Calu3 (cell line): ENCODE measurements around the gene PPP2R3A. TPM values are rescaled to one million over a fixed set of nuclear protein-coding genes. Genes with fewer than 3 reads are reported as not detected.
A peak's percentile ranks its signal among the peaks of the same experiment; 100 is the strongest.
"Not testable (repeated sequence)": the region's sequence is repeated elsewhere in the genome, so short reads cannot be mapped to it uniquely, and the experiment has no call there.

ENCODE experiments used
- BruUV-seq: library from RNA; stranded (reverse); fragments of 400-500 nt; replicated peaks from 2 replicates; lab custom pipeline; 2021; lab: Mats Ljungman, UMichigan
- CTCF ChIA-PET: fragments of 300-600 bp; sonication (Branson Sonifier 250); formaldehyde crosslinking; loops from one replicate; lab custom pipeline; 2022; ENCODE audit warnings: antibody characterized with exemption; lab: Charles Lee
- DNase-seq: peaks from one replicate; pipeline ENCODE4 v3.0.0; 2022
- H3K27ac Mint-ChIP-seq: one replicate; pipeline ENCODE4 v1.8.0; 2022; ENCODE audit warnings: mixed read lengths; ENCODE audit not compliant: unreplicated experiment
- H3K27me3 Mint-ChIP-seq: one replicate; pipeline ENCODE4 v1.8.0; 2022; ENCODE audit warnings: mixed read lengths; ENCODE audit not compliant: unreplicated experiment
- H3K36me3 Mint-ChIP-seq: one replicate; pipeline ENCODE4 v1.8.0; 2022; ENCODE audit warnings: mild to moderate bottlenecking, moderate library complexity, mixed read lengths; ENCODE audit not compliant: insufficient read depth, unreplicated experiment
- H3K4me1 Mint-ChIP-seq: one replicate; pipeline ENCODE4 v1.8.0; 2022; ENCODE audit warnings: mild to moderate bottlenecking, low read depth, mixed read lengths; ENCODE audit not compliant: unreplicated experiment
- H3K4me3 Mint-ChIP-seq: one replicate; pipeline ENCODE4 v1.8.0; 2022; ENCODE audit warnings: mild to moderate bottlenecking, low read depth, moderate library complexity, mixed read lengths; ENCODE audit not compliant: unreplicated experiment
- H3K9me3 Mint-ChIP-seq: one replicate; pipeline ENCODE4 v1.8.0; 2022; ENCODE audit warnings: low read depth, mixed read lengths; ENCODE audit not compliant: unreplicated experiment
- intact Hi-C: fragments of 100-400 bp; cut with micrococcal nuclease; formaldehyde crosslinking; loops from one replicate; pipeline ENCODE4 v1.10.0; 2022; ENCODE audit not compliant: unreplicated experiment
- total RNA-seq: library from RNA; stranded (reverse); gene quantifications from 2 replicates; pipeline ENCODE4 v1.2.3, GENCODE V29; 2022
- TF ChIP-seq, protein P1 (sequence below): fragments of 200-600 bp; IDR thresholded peaks from one replicate; pipeline ENCODE4 v1.8.0; 2022; ENCODE audit warnings: antibody characterized with exemption; ENCODE audit not compliant: unreplicated experiment

The PPP2R3A gene
- total RNA-seq, 1 experiment from 2014 or later: 64.8 TPM

DNA sequence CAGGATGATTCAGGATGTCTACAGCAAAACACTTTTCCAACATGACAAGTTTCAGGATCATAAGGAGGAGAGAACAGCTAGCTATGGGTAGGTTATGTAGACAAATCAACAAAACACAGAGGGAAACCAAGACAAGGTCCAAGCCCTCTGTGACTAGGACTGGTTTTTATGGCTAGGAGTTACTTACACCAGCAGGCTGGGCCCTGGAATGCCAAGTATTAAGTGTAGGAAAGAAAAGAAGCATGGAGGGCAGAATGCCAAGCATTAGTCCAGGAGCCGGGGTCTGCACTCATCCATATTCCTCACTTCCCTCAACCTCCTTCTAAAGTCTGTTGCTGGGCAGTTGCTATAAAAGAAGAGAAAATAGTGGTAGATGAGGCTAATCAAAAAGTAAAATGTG is 35.3 kb upstream of the PPP2R3A start:
- BruUV-seq: no TSS peak
- no peak for DNase-seq
- CTCF ChIA-PET: no interaction called here
- intact Hi-C loops: no loop called here
- peaks cover 1% of the 10 kb centered on the region for H3K9me3 Mint-ChIP-seq
- H3K27me3 Mint-ChIP-seq: no peaks in the 10 kb centered on the region
- no peak overlapping the region for H3K27ac Mint-ChIP-seq
- H3K4me1 Mint-ChIP-seq: peaks cover 50% of the 10 kb centered on the region
- no peaks in the 10 kb centered on the region for H3K36me3 Mint-ChIP-seq
- TF ChIP-seq, protein P1, sequence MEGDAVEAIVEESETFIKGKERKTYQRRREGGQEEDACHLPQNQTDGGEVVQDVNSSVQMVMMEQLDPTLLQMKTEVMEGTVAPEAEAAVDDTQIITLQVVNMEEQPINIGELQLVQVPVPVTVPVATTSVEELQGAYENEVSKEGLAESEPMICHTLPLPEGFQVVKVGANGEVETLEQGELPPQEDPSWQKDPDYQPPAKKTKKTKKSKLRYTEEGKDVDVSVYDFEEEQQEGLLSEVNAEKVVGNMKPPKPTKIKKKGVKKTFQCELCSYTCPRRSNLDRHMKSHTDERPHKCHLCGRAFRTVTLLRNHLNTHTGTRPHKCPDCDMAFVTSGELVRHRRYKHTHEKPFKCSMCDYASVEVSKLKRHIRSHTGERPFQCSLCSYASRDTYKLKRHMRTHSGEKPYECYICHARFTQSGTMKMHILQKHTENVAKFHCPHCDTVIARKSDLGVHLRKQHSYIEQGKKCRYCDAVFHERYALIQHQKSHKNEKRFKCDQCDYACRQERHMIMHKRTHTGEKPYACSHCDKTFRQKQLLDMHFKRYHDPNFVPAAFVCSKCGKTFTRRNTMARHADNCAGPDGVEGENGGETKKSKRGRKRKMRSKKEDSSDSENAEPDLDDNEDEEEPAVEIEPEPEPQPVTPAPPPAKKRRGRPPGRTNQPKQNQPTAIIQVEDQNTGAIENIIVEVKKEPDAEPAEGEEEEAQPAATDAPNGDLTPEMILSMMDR: no peak
- H3K4me3 Mint-ChIP-seq: no peak overlapping the region

DNA sequence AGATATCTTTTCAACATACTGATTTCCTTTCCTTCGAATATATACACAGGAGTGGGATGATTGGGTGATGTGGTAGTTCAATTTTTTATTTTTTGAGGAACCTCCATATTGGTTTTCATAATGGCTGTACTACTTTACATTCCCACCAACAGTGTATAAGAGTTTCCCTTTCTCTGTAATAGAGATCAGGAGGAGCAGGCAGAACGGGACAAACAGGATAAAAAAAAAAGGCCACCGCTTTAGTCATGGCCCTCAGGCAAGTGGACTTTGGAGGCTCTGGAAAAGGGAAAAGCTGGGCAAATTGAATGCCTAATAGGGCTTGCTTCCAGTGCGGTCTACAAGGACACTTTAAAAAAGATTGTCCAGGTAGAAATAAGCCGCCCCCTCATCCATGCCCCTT is 30.4 kb upstream of the PPP2R3A start:
- H3K36me3 Mint-ChIP-seq, CTCF ChIA-PET, H3K9me3 Mint-ChIP-seq, H3K27me3 Mint-ChIP-seq, H3K4me3 Mint-ChIP-seq, BruUV-seq, intact Hi-C loops: not testable (repeated sequence)
- H3K27ac Mint-ChIP-seq: peak overlapping the region; percentile 36
- peaks cover 16% of the 10 kb centered on the region for H3K4me1 Mint-ChIP-seq
- peak; percentile 39 for DNase-seq

DNA sequence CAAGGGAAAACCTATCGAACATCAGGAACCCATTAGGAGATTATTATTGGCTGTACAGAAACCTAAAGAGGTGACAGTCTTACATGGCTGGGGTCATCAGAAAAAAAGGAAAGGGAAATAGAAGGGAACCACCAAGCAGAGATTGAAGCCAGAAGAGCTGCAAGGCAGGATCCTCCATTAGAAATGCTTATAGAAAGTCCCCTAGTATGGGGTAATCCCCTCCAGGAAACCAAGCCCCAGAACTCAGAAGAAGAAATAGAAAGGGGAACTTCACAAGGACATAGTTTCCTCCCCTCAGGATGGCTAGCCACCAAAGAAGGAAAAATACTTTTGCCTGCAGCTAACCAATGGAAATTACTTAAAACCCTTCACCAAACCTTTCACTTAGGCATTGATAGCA is 27.8 kb upstream of the PPP2R3A start:
- CTCF ChIA-PET, H3K9me3 Mint-ChIP-seq, DNase-seq, H3K36me3 Mint-ChIP-seq, H3K27me3 Mint-ChIP-seq, H3K27ac Mint-ChIP-seq, H3K4me3 Mint-ChIP-seq, BruUV-seq, intact Hi-C loops: not testable (repeated sequence)
- peaks cover 11% of the 10 kb centered on the region for H3K4me1 Mint-ChIP-seq

DNA sequence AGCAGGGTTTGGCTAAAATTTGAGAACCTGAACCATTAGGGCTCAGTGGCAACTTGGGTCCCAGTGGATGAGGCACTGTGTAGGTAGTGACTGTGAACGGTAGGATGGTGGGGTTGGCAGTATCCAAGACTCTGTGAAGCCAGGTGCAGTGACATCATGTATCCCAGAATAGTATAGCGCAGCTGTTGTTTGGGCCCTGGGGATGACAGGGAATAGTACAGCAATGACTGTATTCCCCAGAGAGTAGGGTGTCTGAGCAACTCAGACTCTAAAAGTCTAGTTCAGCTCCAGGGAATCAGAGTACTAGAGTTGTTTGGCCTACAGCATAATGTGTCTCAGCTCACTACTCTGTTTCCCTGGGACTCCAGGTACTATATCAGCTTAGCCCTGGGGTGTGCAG is 20.7 kb upstream of the PPP2R3A start:
- intact Hi-C loops: no loop called here

DNA sequence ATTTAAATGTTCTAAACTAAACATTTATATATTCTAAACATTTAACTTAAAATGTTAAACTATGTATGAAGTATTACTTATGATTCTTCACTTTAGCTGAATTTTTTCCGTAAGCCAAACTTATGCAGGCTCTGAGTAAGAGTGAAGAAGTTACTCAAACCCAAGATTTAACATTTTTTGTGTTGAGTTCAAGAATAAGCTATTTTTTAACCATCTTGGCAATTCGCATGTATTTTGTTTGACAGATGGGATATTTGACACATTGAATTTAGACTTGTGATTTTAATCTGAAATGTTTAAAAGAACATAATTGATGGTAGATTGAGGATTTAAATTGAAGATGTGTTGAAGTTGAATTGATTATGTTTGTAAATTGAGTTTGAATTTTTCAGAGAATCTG is 14.6 kb upstream of the PPP2R3A start:
- no TSS peak for BruUV-seq
- DNase-seq: no peak
- no peaks in the 10 kb centered on the region for H3K4me1 Mint-ChIP-seq
- no peaks in the 10 kb centered on the region for H3K27me3 Mint-ChIP-seq
- H3K36me3 Mint-ChIP-seq: no peaks in the 10 kb centered on the region
- H3K9me3 Mint-ChIP-seq: no peaks in the 10 kb centered on the region
- H3K4me3 Mint-ChIP-seq: no peak overlapping the region
- TF ChIP-seq, protein P1: no peak
- CTCF ChIA-PET: no interaction called here
- intact Hi-C loops: no loop called here
- H3K27ac Mint-ChIP-seq: no peak overlapping the region

More for the DNA sequence above, 20.7 kb upstream of the PPP2R3A start:
- no peak overlapping the region for H3K27ac Mint-ChIP-seq
- H3K9me3 Mint-ChIP-seq: peaks cover 4% of the 10 kb centered on the region
- no TSS peak for BruUV-seq
- TF ChIP-seq, protein P1: no peak
- CTCF ChIA-PET: interaction anchor here (0.7 to 0.8 kb wide), 2 partner anchors 29 to 50 kb away, joined by 3 to 8 read pairs; no protein-coding TSS in a partner anchor
- no peaks in the 10 kb centered on the region for H3K4me1 Mint-ChIP-seq
- no peak for DNase-seq
- H3K27me3 Mint-ChIP-seq: no peaks in the 10 kb centered on the region
- H3K36me3 Mint-ChIP-seq: no peaks in the 10 kb centered on the region
- no peak overlapping the region for H3K4me3 Mint-ChIP-seq
